ENCODE measurements around the gene CMTM2. TPM values are rescaled to one million over a fixed set of nuclear protein-coding genes. Genes with fewer than 3 reads are reported as not detected.

CMTM2 gene
- total RNA-seq, 1 donor from 2014 or later, result not detected

- peaks cover 36% of the 10 kb centered on the region for H3K4me1 ChIP-seq
- H3K4me3 ChIP-seq, result no peak overlapping the region
- peaks cover 55% of the 10 kb centered on the region for H3K36me3 ChIP-seq
- no peaks in the 10 kb centered on the region for H3K9me3 ChIP-seq (replicated peaks)
- no peak for TF ChIP-seq CTCF (IDR thresholded peaks at IDR 0.05; ENCODE audit: borderline replicate concordance)
- no peaks in the 10 kb centered on the region for H3K27me3 ChIP-seq (ENCODE audit: low read depth)
- intact Hi-C loops (cut with micrococcal nuclease), result no loop called here
- DNase-seq, result no peak
- no peak overlapping the region for H3K27ac ChIP-seq (replicated peaks)
Measured at GRCh38 chr16:66544016-66544757, 35.1 kb upstream of the CMTM2 start.

- peaks cover 56% of the 10 kb centered on the region for H3K4me1 ChIP-seq
Measured at GRCh38 chr16:66547101-66547989, 31.9 kb upstream of the CMTM2 start.

DNA sequence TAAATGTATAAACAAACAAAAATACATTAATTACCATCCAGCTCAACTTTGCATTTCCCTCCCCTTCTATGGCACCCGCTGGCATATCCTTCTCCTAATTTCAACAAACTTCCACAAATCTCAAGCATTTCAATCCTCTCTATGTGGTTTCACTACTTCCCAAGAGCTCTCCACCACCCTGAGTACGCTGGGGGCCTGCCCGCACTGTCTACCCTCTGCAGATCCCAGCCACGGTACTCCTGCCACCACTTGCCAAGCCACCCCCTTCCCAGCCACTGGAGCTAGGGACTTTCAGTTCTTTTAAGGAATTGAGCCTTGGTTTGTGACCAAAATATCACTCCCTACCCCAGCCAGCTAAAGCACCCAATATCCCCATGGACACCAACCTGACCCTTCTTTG is 31.2 kb upstream of the CMTM2 start:
- Histone ChIP-seq H3K27ac (replicated peaks) (peak overlapping the region; percentile 99), H3K4me3 (peak overlapping the region; percentile 89), H3K27me3 (ENCODE audit: low read depth) (no peaks in the 10 kb centered on the region), H3K4me1 (peaks cover 61% of the 10 kb centered on the region), H3K9me3 (replicated peaks) (no peaks in the 10 kb centered on the region), H3K36me3 (peaks cover 28% of the 10 kb centered on the region)
- DNase-seq, result no peak
- TF ChIP-seq CTCF (IDR thresholded peaks at IDR 0.05; ENCODE audit: borderline replicate concordance), result no peak
- intact Hi-C loops (cut with micrococcal nuclease), result no loop called here

More at GRCh38 chr16:66547101-66547989, 31.9 kb upstream of the CMTM2 start:
- Histone ChIP-seq H3K9me3 (replicated peaks) (no peaks in the 10 kb centered on the region), H3K36me3 (peaks cover 30% of the 10 kb centered on the region), H3K4me3 (no peak overlapping the region), H3K27ac (replicated peaks) (peak overlapping the region; percentile 99), H3K27me3 (ENCODE audit: low read depth) (no peaks in the 10 kb centered on the region)
- intact Hi-C loops (cut with micrococcal nuclease), result no loop called here
- TF ChIP-seq CTCF (IDR thresholded peaks at IDR 0.05; ENCODE audit: borderline replicate concordance), result no peak
- DNase-seq, result no peak

- no peak for TF ChIP-seq CTCF (IDR thresholded peaks at IDR 0.05; ENCODE audit: borderline replicate concordance)
- H3K4me1 ChIP-seq, result peaks cover 69% of the 10 kb centered on the region
- intact Hi-C loops (cut with micrococcal nuclease), result no loop called here
Measured at GRCh38 chr16:66548868-66549267, 30.4 kb upstream of the CMTM2 start.

GRCh38 chr16:66549284-66550131 is 29.8 kb upstream of the CMTM2 start, which contains the start of gene TK2:
Gene TK2 (minus strand): TSS chr16:66550122. CDS start chr16:66550061, 61 bp downstream.
- H3K9me3 ChIP-seq (replicated peaks), result no peaks in the 10 kb centered on the region
- intact Hi-C loops (cut with micrococcal nuclease), result loop anchor here (10.0 kb wide), 1 partner anchor 55 kb away; the partner anchor contains the start of gene CMTM3
- H3K4me1 ChIP-seq, result peaks cover 72% of the 10 kb centered on the region
- peak within 1 kb of the TSS; percentile 89 for H3K4me3 ChIP-seq
- peak; percentile 54 for TF ChIP-seq CTCF (IDR thresholded peaks at IDR 0.05; ENCODE audit: borderline replicate concordance)
- H3K27ac ChIP-seq (replicated peaks), result peak within 1 kb of the TSS; percentile 99
- DNase-seq, result peak; percentile 72
- no peaks in the 10 kb centered on the region for H3K27me3 ChIP-seq (ENCODE audit: low read depth)
- H3K36me3 ChIP-seq, result peaks cover 17% of the 10 kb centered on the region

More at GRCh38 chr16:66548868-66549267, 30.4 kb upstream of the CMTM2 start:
- peak overlapping the region; percentile 99 for H3K27ac ChIP-seq (replicated peaks)
- H3K9me3 ChIP-seq (replicated peaks), result no peaks in the 10 kb centered on the region
- H3K27me3 ChIP-seq (ENCODE audit: low read depth), result no peaks in the 10 kb centered on the region
- peak overlapping the region; percentile 89 for H3K4me3 ChIP-seq
- peaks cover 20% of the 10 kb centered on the region for H3K36me3 ChIP-seq
- DNase-seq, result no peak
